NCI-H146 treated with DMSO at 0.1 percent for 48 hours (cell line): ENCODE results near the gene FOXO1.

Experiments used
- DNase-seq: peaks from one replicate; lab custom pipeline; 2025; ENCODE audit not compliant: unreplicated experiment; lab: John Stamatoyannopoulos, UW

Gene FOXO1

GRCh38 chr13:40640202-40640601 is 26.2 kb downstream of the FOXO1 start:
- no peak for DNase-seq

GRCh38 chr13:40639221-40639681 is 27.2 kb downstream of the FOXO1 start:
- no peak for DNase-seq

GRCh38 chr13:40637643-40638042 is 28.8 kb downstream of the FOXO1 start:
- no peak for DNase-seq

- DNase-seq = no peak
These were observed 31.0 kb downstream of the FOXO1 start for GRCh38 chr13:40635315-40635995.

- no peak for DNase-seq
These were observed 33.5 kb downstream of the FOXO1 start for GRCh38 chr13:40632915-40633314.

GRCh38 chr13:40631605-40632004 is 34.8 kb downstream of the FOXO1 start:
- no peak for DNase-seq

GRCh38 chr13:40629678-40630384 is 36.6 kb downstream of the FOXO1 start:
- DNase-seq = no peak

- no peak for DNase-seq
These were observed 39.5 kb downstream of the FOXO1 start for GRCh38 chr13:40626977-40627376.

- DNase-seq = no peak
These were observed 39.9 kb downstream of the FOXO1 start for GRCh38 chr13:40626561-40626960.

- DNase-seq = no peak
These were observed 41.5 kb downstream of the FOXO1 start for GRCh38 chr13:40624986-40625385.

GRCh38 chr13:40624383-40624782 is 42.1 kb downstream of the FOXO1 start:
- DNase-seq = no peak

GRCh38 chr13:40622761-40623160 is 43.7 kb downstream of the FOXO1 start:
- no peak for DNase-seq

- DNase-seq = no peak
These were observed 44.2 kb downstream of the FOXO1 start for GRCh38 chr13:40622246-40622645.

- DNase-seq = no peak
These were observed 47.0 kb downstream of the FOXO1 start for GRCh38 chr13:40619479-40619814.

GRCh38 chr13:40618581-40619478 is 47.6 kb downstream of the FOXO1 start:
- no peak for DNase-seq

GRCh38 chr13:40617801-40618356 is 48.6 kb downstream of the FOXO1 start:
- DNase-seq = no peak

GRCh38 chr13:40615619-40616018 is 50.8 kb downstream of the FOXO1 start:
- DNase-seq = no peak

- no peak for DNase-seq
These were observed 52.5 kb downstream of the FOXO1 start for GRCh38 chr13:40613914-40614313.

- no peak for DNase-seq
These were observed 53.1 kb downstream of the FOXO1 start for GRCh38 chr13:40613192-40613818.

- no peak for DNase-seq
These were observed 54.4 kb downstream of the FOXO1 start for GRCh38 chr13:40612041-40612440.

GRCh38 chr13:40611635-40612034 is 54.8 kb downstream of the FOXO1 start:
- DNase-seq = no peak
